Endodermal cell (in vitro differentiated cells): ENCODE data around the gene FAAP20. TPM values are rescaled to one million over a fixed set of nuclear protein-coding genes. Genes with fewer than 3 reads are reported as not detected.

Experiments used
- DNase-seq: peaks from one replicate; pipeline ENCODE4 v3.0.0-alpha.2; 2017
- H3K27ac ChIP-seq: 2 replicates; pipeline ENCODE4 v1.5.1; 2013; ENCODE audit warnings: mild to moderate bottlenecking, low read depth, low read length, moderate library complexity
- H3K27me3 ChIP-seq: 2 replicates; pipeline ENCODE4 v1.6.1; 2013; ENCODE audit warnings: mild to moderate bottlenecking, low read length, moderate library complexity; ENCODE audit not compliant: insufficient read depth, control insufficient read depth, poor library complexity, severe bottlenecking
- H3K36me3 ChIP-seq: 2 replicates; pipeline ENCODE4 v1.7.0; 2013; ENCODE audit warnings: mild to moderate bottlenecking, low read length, moderate library complexity; ENCODE audit not compliant: control insufficient read depth, insufficient read depth
- H3K4me1 ChIP-seq: one replicate; pipeline ENCODE4 v1.7.0; 2013; ENCODE audit warnings: low read length; ENCODE audit not compliant: control insufficient read depth, insufficient read depth
- H3K4me3 ChIP-seq: 2 replicates; pipeline ENCODE4 v1.5.1; 2013; ENCODE audit warnings: mild to moderate bottlenecking, low read length, moderate library complexity
- H3K9ac ChIP-seq: 2 replicates; pipeline ENCODE4 v1.6.1; 2013; ENCODE audit warnings: mild to moderate bottlenecking, low read length, moderate library complexity; ENCODE audit not compliant: poor library complexity, severe bottlenecking; ENCODE audit errors: extremely low read depth
- H3K9me3 ChIP-seq: 2 replicates; pipeline ENCODE4 v1.6.1; 2013; ENCODE audit warnings: mild to moderate bottlenecking, low read length, moderate library complexity; ENCODE audit not compliant: control insufficient read depth
- H3K27ac Mint-ChIP-seq: 2 replicates; pipeline ENCODE4 v1.8.0; 2020; ENCODE audit warnings: mixed read lengths
- H3K27me3 Mint-ChIP-seq: 2 replicates; pipeline ENCODE4 v1.8.0; 2021; ENCODE audit warnings: mild to moderate bottlenecking, mixed read lengths; ENCODE audit not compliant: insufficient read depth
- H3K36me3 Mint-ChIP-seq: 2 replicates; pipeline ENCODE4 v1.8.0; 2020; ENCODE audit warnings: low read depth, mixed read lengths
- H3K4me1 Mint-ChIP-seq: 2 replicates; pipeline ENCODE4 v1.8.0; 2020; ENCODE audit warnings: mixed read lengths
- H3K4me3 Mint-ChIP-seq: 2 replicates; pipeline ENCODE4 v1.8.0; 2020; ENCODE audit warnings: mild to moderate bottlenecking, moderate library complexity, mixed read lengths
- H3K9me3 Mint-ChIP-seq: 2 replicates; pipeline ENCODE4 v1.8.0; 2020; ENCODE audit warnings: mild to moderate bottlenecking, mixed read lengths
- WGBS, 2 experiments: methylation state at CpG; one replicate each; pipeline versions ENCODE4 v1.1.5 to v1.1.7; 2013; ENCODE audit warnings: missing lambda C conversion rate in 2 of 2, mixed read lengths in 1 of 2; ENCODE audit not compliant: insufficient coverage in 1 of 2, insufficient read length in 1 of 2; 5-methylcytosine and 5-hydroxymethylcytosine counted together
- total RNA-seq, 2 donors: library from RNA; stranded (reverse); fragmentation: NEBNext Ultra II Directional in 1 of 2; extraction: Animal tissue kit (Norgen Biotek cat#: 25700) in 1 of 2; gene quantifications; 2 replicates in 1 of 2; 3 replicates in 1 of 2; pipeline ENCODE4 v1.2.1, GENCODE V29; 2021
- TF ChIP-seq, protein P1 (sequence below): fragments of 200-600 bp; sonication (generic); conservative IDR thresholded peaks from 2 replicates; pipeline ENCODE4 v1.5.0; 2021; ENCODE audit warnings: antibody characterized with exemption, mild to moderate bottlenecking

Gene FAAP20
- total RNA-seq, 2 donors from 2014 or later, result 126 to 154 TPM

DNA sequence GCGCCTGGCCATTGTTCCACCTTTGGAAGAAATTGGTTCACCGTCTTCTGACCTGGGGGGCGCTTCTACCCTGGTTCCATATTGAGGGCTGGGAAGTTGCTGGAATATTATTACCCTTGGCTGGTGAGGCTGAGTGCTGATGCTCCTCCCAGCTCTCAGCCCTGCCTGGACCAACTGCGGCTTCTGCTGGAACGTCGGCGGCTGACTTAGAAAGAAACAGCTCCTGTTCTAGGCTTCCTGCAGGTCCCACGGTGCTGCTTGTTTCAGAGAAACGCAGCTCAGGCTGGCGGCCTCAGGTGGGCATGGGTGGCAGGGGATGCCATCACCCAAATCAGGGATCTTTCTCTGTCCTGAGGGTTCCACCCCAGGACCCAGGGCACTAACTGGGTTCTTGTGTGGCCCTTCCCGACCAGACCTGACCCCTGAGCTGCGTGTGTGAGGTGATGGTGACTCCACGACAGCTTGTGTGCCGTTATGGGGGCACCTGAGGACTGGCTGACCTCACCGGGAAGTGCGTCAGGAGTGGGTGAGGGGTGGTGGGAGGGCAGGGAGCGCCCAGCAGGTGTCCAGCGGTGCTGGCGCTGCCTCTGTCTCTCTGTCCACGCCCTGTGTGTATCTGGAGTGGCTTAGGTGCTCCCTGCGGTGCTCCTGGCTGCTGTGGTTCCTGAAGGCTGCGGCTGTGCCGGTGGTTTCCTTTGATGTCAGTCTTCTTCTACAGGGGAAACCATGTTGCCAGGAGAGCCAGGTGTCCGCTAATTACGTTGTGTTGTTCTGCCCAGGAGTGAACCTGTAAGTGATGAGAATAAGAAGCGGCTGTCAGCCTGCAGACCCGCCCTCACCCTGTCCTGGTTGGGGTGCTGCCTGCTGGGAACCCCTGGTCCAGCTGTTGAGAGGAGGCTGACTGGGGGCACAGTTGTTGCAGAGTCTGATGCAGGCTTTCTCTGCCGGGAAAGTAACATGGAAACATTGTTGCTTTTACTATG lies 42.4 kb upstream of the FAAP20 start:
- DNase-seq, result no peak
- H3K27ac ChIP-seq, result no peak overlapping the region
- no peak overlapping the region for H3K9ac ChIP-seq
- no peaks in the 10 kb centered on the region for H3K9me3 ChIP-seq
- no peaks in the 10 kb centered on the region for H3K27me3 Mint-ChIP-seq
- no peak overlapping the region for H3K4me3 Mint-ChIP-seq
- H3K27me3 ChIP-seq, result no peaks in the 10 kb centered on the region
- no peaks in the 10 kb centered on the region for H3K9me3 Mint-ChIP-seq
- H3K27ac Mint-ChIP-seq, result peak overlapping the region; percentile 44
- TF ChIP-seq, protein P1, sequence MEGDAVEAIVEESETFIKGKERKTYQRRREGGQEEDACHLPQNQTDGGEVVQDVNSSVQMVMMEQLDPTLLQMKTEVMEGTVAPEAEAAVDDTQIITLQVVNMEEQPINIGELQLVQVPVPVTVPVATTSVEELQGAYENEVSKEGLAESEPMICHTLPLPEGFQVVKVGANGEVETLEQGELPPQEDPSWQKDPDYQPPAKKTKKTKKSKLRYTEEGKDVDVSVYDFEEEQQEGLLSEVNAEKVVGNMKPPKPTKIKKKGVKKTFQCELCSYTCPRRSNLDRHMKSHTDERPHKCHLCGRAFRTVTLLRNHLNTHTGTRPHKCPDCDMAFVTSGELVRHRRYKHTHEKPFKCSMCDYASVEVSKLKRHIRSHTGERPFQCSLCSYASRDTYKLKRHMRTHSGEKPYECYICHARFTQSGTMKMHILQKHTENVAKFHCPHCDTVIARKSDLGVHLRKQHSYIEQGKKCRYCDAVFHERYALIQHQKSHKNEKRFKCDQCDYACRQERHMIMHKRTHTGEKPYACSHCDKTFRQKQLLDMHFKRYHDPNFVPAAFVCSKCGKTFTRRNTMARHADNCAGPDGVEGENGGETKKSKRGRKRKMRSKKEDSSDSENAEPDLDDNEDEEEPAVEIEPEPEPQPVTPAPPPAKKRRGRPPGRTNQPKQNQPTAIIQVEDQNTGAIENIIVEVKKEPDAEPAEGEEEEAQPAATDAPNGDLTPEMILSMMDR, result no peak
- H3K36me3 ChIP-seq, result peaks cover 11% of the 10 kb centered on the region
- peaks cover 11% of the 10 kb centered on the region for H3K4me1 ChIP-seq
- peaks cover 15% of the 10 kb centered on the region for H3K36me3 Mint-ChIP-seq
- H3K4me3 ChIP-seq, result no peak overlapping the region
- WGBS, 2 experiments, result 92 to 93% methylated on average over 21 to 28 of the region's 28 CpGs
- H3K4me1 Mint-ChIP-seq, result peaks cover 36% of the 10 kb centered on the region

DNA sequence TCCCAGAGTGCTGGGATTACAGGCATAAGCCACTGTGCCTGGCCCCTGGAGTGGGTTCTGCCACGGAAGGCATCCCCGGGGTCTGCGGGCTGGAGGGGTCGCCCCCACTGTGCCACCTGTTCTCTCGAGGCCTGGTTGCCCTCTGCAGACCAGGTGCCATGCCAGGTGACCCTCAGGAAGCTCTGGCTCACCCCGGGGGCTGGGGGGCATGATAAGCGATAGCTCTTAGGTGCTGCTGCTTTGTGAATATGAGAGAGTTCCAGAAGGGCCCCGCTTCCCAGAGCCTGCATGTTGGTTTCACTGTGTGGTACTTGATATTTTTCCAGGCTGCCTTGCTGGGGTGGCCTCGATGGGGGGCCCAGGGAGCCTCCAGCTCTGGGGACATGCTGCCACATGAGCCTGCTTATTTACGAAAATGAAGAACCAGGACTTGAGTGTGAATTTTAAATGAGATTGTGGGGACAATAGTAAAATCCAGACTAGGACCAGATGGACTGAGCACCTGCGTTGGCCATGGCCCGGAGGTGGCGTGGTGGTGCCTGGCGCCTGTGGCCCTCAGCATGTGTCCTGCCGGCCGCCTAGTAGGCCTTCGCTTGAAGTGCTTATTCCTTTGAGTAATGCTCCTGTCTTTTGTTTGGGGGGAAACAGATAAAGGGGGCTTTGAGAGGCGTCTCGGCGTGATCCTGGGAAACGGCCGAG lies 40.9 kb upstream of the FAAP20 start:
- peaks cover 12% of the 10 kb centered on the region for H3K36me3 ChIP-seq
- Mint-ChIP-seq H3K9me3 (no peaks in the 10 kb centered on the region), H3K27ac (peak overlapping the region; percentile 75), H3K4me3 (no peak overlapping the region), H3K27me3 (no peaks in the 10 kb centered on the region), H3K4me1 (peaks cover 51% of the 10 kb centered on the region), H3K36me3 (peaks cover 10% of the 10 kb centered on the region)
- no peak overlapping the region for H3K9ac ChIP-seq
- no peaks in the 10 kb centered on the region for H3K27me3 ChIP-seq
- peaks cover 11% of the 10 kb centered on the region for H3K4me1 ChIP-seq
- DNase-seq, result no peak
- H3K9me3 ChIP-seq, result no peaks in the 10 kb centered on the region
- WGBS, 2 experiments, result 93 to 96% methylated on average over 22 of the region's 22 CpGs
- no peak overlapping the region for H3K4me3 ChIP-seq
- H3K27ac ChIP-seq, result no peak overlapping the region
- TF ChIP-seq, protein P1, result no peak

DNA sequence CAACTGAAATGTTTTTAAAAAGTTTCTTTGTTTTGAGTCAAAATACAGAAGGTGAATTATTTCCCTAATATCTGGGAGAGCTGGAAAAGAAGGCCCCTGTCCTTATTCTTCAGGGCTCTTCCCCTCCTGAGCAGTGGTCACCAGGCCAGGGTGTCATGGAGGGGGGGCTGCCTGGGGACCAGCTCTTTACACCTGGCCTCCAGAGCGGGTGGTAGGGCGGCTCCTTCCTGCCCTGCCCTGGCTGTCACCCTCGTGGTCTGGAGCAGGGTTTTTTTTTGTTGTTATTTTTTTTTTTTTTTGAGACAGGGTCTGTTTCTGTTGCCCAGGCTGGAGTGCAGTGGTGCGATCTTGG lies 40.2 kb upstream of the FAAP20 start:
- WGBS, 2 experiments, result 90 to 100% methylated on average over 1 to 4 of the region's 4 CpGs
- H3K4me1 Mint-ChIP-seq, result peaks cover 52% of the 10 kb centered on the region
- Histone ChIP-seq H3K9ac (no peak overlapping the region), H3K4me3 (no peak overlapping the region), H3K36me3 (peaks cover 12% of the 10 kb centered on the region), H3K27ac (peak overlapping the region; percentile 55), H3K27me3 (no peaks in the 10 kb centered on the region), H3K9me3 (no peaks in the 10 kb centered on the region), H3K4me1 (peaks cover 11% of the 10 kb centered on the region)
- TF ChIP-seq, protein P1, result no peak
- no peaks in the 10 kb centered on the region for H3K27me3 Mint-ChIP-seq
- no peak overlapping the region for H3K27ac Mint-ChIP-seq
- H3K4me3 Mint-ChIP-seq, result no peak overlapping the region
- no peak for DNase-seq
- no peaks in the 10 kb centered on the region for H3K9me3 Mint-ChIP-seq
- peaks cover 8% of the 10 kb centered on the region for H3K36me3 Mint-ChIP-seq
